ENCODE measurements around the gene PCDHB5.
"Not testable (repeated sequence)": the region's sequence is repeated elsewhere in the genome, so short reads cannot be mapped to it uniquely, and the experiment has no call there.

The PCDHB5 gene

GRCh38 chr5:141182248-141182647, 47.2 kb downstream of the PCDHB5 start, which contains the start of gene PCDHB16:
TSS of gene PCDHB16 (plus strand) at chr5:141182387. CDS start at chr5:141182560, 173 bp downstream.
- H3K4me1 ChIP-seq (ENCODE audit: control insufficient read depth in 1 of 2, insufficient read depth in 1 of 2, low read depth in 1 of 2, low read length in 1 of 2): no peaks in the 10 kb centered on the region
- H3K27me3 ChIP-seq: peaks cover 55% of the 10 kb centered on the region
- no peak within 1 kb of the TSS for H3K27ac ChIP-seq
- TF ChIP-seq CTCF (IDR thresholded peaks at IDR 0.05): no peak
- no peak within 1 kb of the TSS for H3K4me3 ChIP-seq (ENCODE audit: low read depth in 1 of 2, low read length in 1 of 2)
- no peaks in the 10 kb centered on the region for H3K36me3 ChIP-seq
- H3K9me3 ChIP-seq: peaks cover 23% of the 10 kb centered on the region

GRCh38 chr5:141184117-141184855, 49.3 kb downstream of the PCDHB5 start:
- not testable (repeated sequence) for H3K4me1 ChIP-seq (ENCODE audit: control insufficient read depth in 1 of 2, insufficient read depth in 1 of 2, low read depth in 1 of 2, low read length in 1 of 2); H3K27ac ChIP-seq; H3K4me3 ChIP-seq (ENCODE audit: low read depth in 1 of 2, low read length in 1 of 2); H3K36me3 ChIP-seq
- Histone ChIP-seq H3K27me3 (peaks cover 53% of the 10 kb centered on the region), H3K9me3 (peaks cover 10% of the 10 kb centered on the region)

GRCh38 chr5:141186897-141187512, 52.0 kb downstream of the PCDHB5 start, which contains the start of gene PCDHB9:
TSS of gene PCDHB9 (plus strand) at chr5:141187161. CDS start at chr5:141187319, 158 bp downstream.
- Histone ChIP-seq H3K4me3 (ENCODE audit: low read depth in 1 of 2, low read length in 1 of 2) (no peak within 1 kb of the TSS), H3K27me3 (peaks cover 50% of the 10 kb centered on the region), H3K9me3 (peaks cover 8% of the 10 kb centered on the region), H3K27ac (no peak within 1 kb of the TSS), H3K4me1 (ENCODE audit: control insufficient read depth in 1 of 2, insufficient read depth in 1 of 2, low read depth in 1 of 2, low read length in 1 of 2) (no peaks in the 10 kb centered on the region), H3K36me3 (no peaks in the 10 kb centered on the region)
- no peak for TF ChIP-seq CTCF (IDR thresholded peaks at IDR 0.05)

Measured in neutrophil (primary cell).